Loucy (cell line): ENCODE data around the gene TSSC4.

ENCODE experiments used
- H2AFZ ChIP-seq: fragments of 200-600 bp; sonication (generic); 2 replicates; pipeline ENCODE4 v1.6.0; 2016; ENCODE audit warnings: antibody characterized with exemption, mild to moderate bottlenecking, low read length, moderate library complexity
- H3F3A ChIP-seq: fragments of 200-600 bp; 2 replicates; pipeline ENCODE4 v1.6.0; 2016; ENCODE audit warnings: antibody characterized with exemption, low read depth, mild to moderate bottlenecking
- H3K27me3 ChIP-seq: fragments of 200-600 bp; sonication (generic); 2 replicates; pipeline ENCODE4 v1.6.1; 2014; ENCODE audit warnings: low read length, mild to moderate bottlenecking; ENCODE audit not compliant: insufficient read depth, poor library complexity, severe bottlenecking
- H3K36me3 ChIP-seq: fragments of 200-600 bp; sonication (generic); 2 replicates; pipeline ENCODE4 v1.6.1; 2016; ENCODE audit warnings: low read length; ENCODE audit not compliant: insufficient read depth
- H3K4me1 ChIP-seq: fragments of 200-600 bp; sonication (generic); 2 replicates; pipeline ENCODE4 v1.5.1; 2014; ENCODE audit warnings: low read length, mild to moderate bottlenecking; ENCODE audit not compliant: insufficient read depth, poor library complexity, severe bottlenecking
- H3K4me2 ChIP-seq: fragments of 200-600 bp; sonication (generic); 2 replicates; pipeline ENCODE4 v1.6.0; 2014; ENCODE audit warnings: antibody characterized with exemption, low read length, low read depth, mild to moderate bottlenecking; ENCODE audit not compliant: poor library complexity, severe bottlenecking
- H3K4me3 ChIP-seq: fragments of 200-600 bp; sonication (generic); 2 replicates; pipeline ENCODE4 v1.5.1; 2014; ENCODE audit warnings: low read length, mild to moderate bottlenecking, mixed read lengths; ENCODE audit not compliant: poor library complexity, severe bottlenecking
- H3K79me2 ChIP-seq: fragments of 200-600 bp; sonication (generic); 2 replicates; pipeline ENCODE4 v1.6.1; 2014; ENCODE audit warnings: low read length; ENCODE audit not compliant: insufficient read depth
- H3K9ac ChIP-seq: fragments of 200-600 bp; sonication (generic); 2 replicates; pipeline ENCODE4 v1.6.0; 2014; ENCODE audit warnings: mild to moderate bottlenecking, low read depth, low read length, moderate library complexity; ENCODE audit not compliant: poor library complexity, severe bottlenecking
- H3K9me2 ChIP-seq: fragments of 200-600 bp; sonication (generic); replicated peaks from 2 replicates; pipeline ENCODE4 v1.6.1; 2016; ENCODE audit warnings: low read depth, low read length, mixed read lengths
- H3K9me3 ChIP-seq: fragments of 200-600 bp; sonication (generic); 2 replicates; pipeline ENCODE4 v1.6.1; 2014; ENCODE audit warnings: mild to moderate bottlenecking, antibody characterized with exemption, low read length, low read depth; ENCODE audit not compliant: insufficient read depth
- H4K20me1 ChIP-seq: fragments of 200-600 bp; sonication (generic); 2 replicates; pipeline ENCODE4 v1.6.0; 2014; ENCODE audit warnings: antibody characterized with exemption, low read length, mild to moderate bottlenecking; ENCODE audit not compliant: insufficient read depth, poor library complexity, severe bottlenecking
- EZH2phosphoT487 ChIP-seq: fragments of 200-600 bp; IDR thresholded peaks from 2 replicates; pipeline ENCODE4 v1.6.1; 2018; ENCODE audit warnings: antibody characterized with exemption, mild to moderate bottlenecking, moderate library complexity, borderline replicate concordance
- TF ChIP-seq, protein P1 (sequence below): fragments of 200-600 bp; sonication (generic); conservative IDR thresholded peaks from 2 replicates; pipeline ENCODE4 v1.5.1; 2014; ENCODE audit warnings: mild to moderate bottlenecking, antibody characterized with exemption, low read length

The TSSC4 gene

DNA sequence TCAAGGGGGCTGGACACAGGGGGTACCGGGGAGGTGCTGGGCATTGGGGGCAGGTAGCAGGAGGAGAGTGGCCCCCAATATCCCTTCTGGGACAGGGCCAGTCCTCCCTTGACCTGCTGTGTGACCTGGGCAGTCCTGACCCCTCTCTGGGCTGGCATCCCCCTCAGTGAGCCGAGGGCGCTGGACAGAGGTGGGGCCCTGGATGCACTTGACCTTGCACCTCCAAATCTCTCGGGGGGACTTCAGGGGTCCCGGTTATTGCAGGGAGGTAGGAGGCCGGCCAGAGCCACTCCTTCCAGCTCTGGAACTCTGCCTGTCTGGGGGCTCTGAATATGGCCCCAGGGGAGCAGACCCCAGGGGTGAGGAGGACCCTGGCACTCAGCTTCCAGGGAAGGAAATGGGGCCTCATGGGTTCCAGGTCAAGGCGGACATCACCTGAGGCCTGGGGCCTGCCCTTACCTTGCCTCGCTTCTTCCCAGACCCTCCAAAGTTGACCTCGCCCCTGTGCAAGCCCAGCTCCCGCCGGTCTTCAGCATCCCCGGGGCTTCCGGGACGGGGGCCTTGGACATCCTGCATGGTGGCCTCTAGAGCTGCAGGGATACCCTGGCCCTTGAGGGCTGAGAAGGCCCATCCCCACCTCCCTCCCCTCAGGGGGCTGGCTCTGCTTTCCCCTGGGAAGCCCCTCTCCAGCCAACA, 22.1 kb downstream of the TSSC4 start:
- H3K4me2 ChIP-seq = no peak overlapping the region
- no peaks in the 10 kb centered on the region for H3K9me2 ChIP-seq
- H3K4me1 ChIP-seq = no peaks in the 10 kb centered on the region

DNA sequence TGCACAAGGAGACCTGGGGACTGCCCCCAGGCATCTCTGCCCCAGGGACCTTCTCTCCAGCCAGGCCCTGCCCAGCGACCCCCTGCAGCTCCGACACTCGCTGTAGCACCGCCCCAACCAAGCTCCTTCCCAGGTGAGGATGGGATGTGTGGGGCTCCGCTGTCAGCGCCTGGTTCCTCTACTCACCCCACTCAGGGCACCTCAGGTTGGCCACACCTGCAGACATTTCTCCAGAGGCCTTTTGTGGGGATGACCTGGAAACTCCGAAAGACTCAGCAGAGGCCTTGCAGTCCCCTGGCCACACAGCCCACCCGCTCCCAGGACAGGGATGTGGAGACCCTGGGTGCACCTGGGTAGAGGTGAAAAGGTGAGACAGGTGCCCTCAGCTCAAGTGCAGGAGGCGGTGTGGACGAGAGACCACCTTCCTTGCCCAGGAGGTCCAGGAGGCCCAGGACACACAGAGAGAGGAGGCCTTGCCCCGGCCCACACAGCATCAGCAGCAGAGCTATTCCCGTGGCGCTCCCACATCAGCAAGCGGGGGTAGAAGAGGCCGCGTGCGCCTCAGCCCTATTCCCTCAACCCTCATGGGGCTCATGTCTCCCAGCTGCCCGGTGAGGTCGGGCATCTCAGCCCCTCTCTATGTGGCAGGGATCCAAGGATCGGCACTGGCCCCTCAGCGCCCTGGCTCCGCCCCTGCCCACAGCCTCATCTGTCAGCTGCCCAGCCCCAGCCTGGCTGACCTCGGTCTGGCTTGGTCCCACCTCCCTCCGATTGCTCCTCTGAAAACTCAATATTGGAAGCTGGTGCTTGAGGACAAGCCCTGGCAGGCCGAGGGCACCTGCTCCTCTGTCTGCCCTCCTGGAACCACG, 22.8 kb downstream of the TSSC4 start:
- H3K9me2 ChIP-seq = no peaks in the 10 kb centered on the region
- H3K4me1 ChIP-seq = no peaks in the 10 kb centered on the region
- no peaks in the 10 kb centered on the region for H3K9me3 ChIP-seq
- H3K9ac ChIP-seq = no peak overlapping the region
- no peaks in the 10 kb centered on the region for H3K79me2 ChIP-seq
- no peak overlapping the region for H3K4me3 ChIP-seq
- no peak overlapping the region for H3K4me2 ChIP-seq
- TF ChIP-seq, protein P1, sequence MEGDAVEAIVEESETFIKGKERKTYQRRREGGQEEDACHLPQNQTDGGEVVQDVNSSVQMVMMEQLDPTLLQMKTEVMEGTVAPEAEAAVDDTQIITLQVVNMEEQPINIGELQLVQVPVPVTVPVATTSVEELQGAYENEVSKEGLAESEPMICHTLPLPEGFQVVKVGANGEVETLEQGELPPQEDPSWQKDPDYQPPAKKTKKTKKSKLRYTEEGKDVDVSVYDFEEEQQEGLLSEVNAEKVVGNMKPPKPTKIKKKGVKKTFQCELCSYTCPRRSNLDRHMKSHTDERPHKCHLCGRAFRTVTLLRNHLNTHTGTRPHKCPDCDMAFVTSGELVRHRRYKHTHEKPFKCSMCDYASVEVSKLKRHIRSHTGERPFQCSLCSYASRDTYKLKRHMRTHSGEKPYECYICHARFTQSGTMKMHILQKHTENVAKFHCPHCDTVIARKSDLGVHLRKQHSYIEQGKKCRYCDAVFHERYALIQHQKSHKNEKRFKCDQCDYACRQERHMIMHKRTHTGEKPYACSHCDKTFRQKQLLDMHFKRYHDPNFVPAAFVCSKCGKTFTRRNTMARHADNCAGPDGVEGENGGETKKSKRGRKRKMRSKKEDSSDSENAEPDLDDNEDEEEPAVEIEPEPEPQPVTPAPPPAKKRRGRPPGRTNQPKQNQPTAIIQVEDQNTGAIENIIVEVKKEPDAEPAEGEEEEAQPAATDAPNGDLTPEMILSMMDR = no peak
- no peak for TF ChIP-seq EZH2phosphoT487
- no peak overlapping the region for H2AFZ ChIP-seq
- H3K36me3 ChIP-seq = no peaks in the 10 kb centered on the region
- no peaks in the 10 kb centered on the region for H3K27me3 ChIP-seq
- H3F3A ChIP-seq = no peaks in the 10 kb centered on the region
- H4K20me1 ChIP-seq = no peaks in the 10 kb centered on the region

More for the DNA sequence above, 22.1 kb downstream of the TSSC4 start:
- TF ChIP-seq, protein P1 = no peak
- TF ChIP-seq EZH2phosphoT487 = no peak
- Histone ChIP-seq H3K36me3 (no peaks in the 10 kb centered on the region), H3K4me3 (no peak overlapping the region), H3K9me3 (no peaks in the 10 kb centered on the region), H2AFZ (no peak overlapping the region), H3F3A (no peaks in the 10 kb centered on the region), H3K79me2 (no peaks in the 10 kb centered on the region), H4K20me1 (no peaks in the 10 kb centered on the region), H3K27me3 (no peaks in the 10 kb centered on the region), H3K9ac (no peak overlapping the region)

DNA sequence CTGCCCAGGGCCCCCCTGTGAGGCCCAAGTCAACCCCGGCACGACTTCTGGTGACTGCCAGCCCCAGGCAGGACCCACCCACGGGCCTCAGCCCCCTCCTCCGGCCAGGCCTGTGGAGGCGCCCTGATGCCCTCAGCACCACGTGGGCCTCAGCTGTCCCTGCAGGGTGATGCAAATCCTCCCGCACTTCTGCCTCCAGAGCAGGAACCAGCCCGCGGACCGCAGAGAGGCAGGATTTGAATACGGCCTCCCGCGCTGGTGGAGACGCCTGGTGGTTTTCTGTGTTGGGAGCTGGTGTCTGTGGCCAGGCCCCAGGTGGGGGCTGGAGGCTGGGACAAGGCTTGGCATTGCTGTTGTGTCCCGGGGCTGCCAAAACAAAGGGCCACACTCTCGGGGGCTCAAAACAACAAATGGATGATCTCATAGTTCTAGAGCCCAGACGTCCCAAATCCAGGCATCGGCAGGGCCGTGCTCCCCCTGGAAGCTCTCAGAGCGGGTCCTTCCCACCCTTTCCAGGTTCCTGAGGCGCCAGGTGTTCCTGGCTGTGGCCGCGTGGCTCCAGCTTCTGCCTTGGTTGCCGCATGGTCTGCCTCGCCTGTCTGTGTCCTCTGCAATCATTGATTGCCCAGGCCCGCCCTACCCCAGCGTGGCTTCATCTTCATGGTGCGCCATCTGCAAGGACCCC, 24.4 kb downstream of the TSSC4 start:
- Histone ChIP-seq H3K9me2 (no peaks in the 10 kb centered on the region), H3F3A (no peaks in the 10 kb centered on the region), H3K27me3 (no peaks in the 10 kb centered on the region), H2AFZ (no peak overlapping the region), H3K4me2 (no peak overlapping the region), H3K9me3 (no peaks in the 10 kb centered on the region), H3K4me3 (no peak overlapping the region), H3K36me3 (no peaks in the 10 kb centered on the region), H3K4me1 (no peaks in the 10 kb centered on the region), H3K79me2 (no peaks in the 10 kb centered on the region), H3K9ac (no peak overlapping the region), H4K20me1 (no peaks in the 10 kb centered on the region)
- TF ChIP-seq EZH2phosphoT487 = no peak
- TF ChIP-seq, protein P1 = no peak
